Type B pancreatic cell (in vitro differentiated cells): ENCODE measurements around the gene TPSG1. TPM values are rescaled to one million over a fixed set of nuclear protein-coding genes. Genes with fewer than 3 reads are reported as not detected.
"Not testable (repeated sequence)": the region's sequence is repeated elsewhere in the genome, so short reads cannot be mapped to it uniquely, and the experiment has no call there.

Experiments used
- DNase-seq: peaks from one replicate; pipeline ENCODE4 v3.0.0; 2021; ENCODE audit warnings: mixed read lengths; ENCODE audit not compliant: unreplicated experiment; ENCODE audit errors: extremely low spot score
- H3K27ac Mint-ChIP-seq: 2 replicates; pipeline ENCODE4 v1.8.0; 2021; ENCODE audit warnings: mild to moderate bottlenecking, mixed read lengths
- H3K27me3 Mint-ChIP-seq: 2 replicates; pipeline ENCODE4 v1.8.0; 2021; ENCODE audit warnings: mixed read lengths
- H3K36me3 Mint-ChIP-seq: 2 replicates; pipeline ENCODE4 v1.8.0; 2021; ENCODE audit warnings: mixed read lengths
- H3K4me1 Mint-ChIP-seq: one replicate; pipeline ENCODE4 v1.8.0; 2021; ENCODE audit warnings: mixed read lengths; ENCODE audit not compliant: unreplicated experiment
- H3K4me3 Mint-ChIP-seq: 2 replicates; pipeline ENCODE4 v1.8.0; 2021; ENCODE audit warnings: mild to moderate bottlenecking, mixed read lengths
- H3K9me3 Mint-ChIP-seq: 2 replicates; pipeline ENCODE4 v1.8.0; 2021; ENCODE audit warnings: mixed read lengths
- CTCF ChIP-seq: fragments of 200-600 bp; sonication (generic); conservative IDR thresholded peaks from 2 replicates; pipeline ENCODE4 v1.5.0; 2021; ENCODE audit warnings: antibody characterized with exemption, mild to moderate bottlenecking
- total RNA-seq: library from RNA; stranded (reverse); gene quantifications from 2 replicates; pipeline ENCODE4 v1.2.1, GENCODE V29; 2021; ENCODE audit warnings: low replicate concordance

TPSG1 gene
- total RNA-seq, 1 donor from 2014 or later = not detected

GRCh38 chr16:1258225-1258600 is 33.1 kb upstream of the TPSG1 start:
- no peak for TF ChIP-seq CTCF
- H3K9me3 Mint-ChIP-seq = no peaks in the 10 kb centered on the region
- DNase-seq = no peak
- no peak overlapping the region for H3K27ac Mint-ChIP-seq
- no peaks in the 10 kb centered on the region for H3K36me3 Mint-ChIP-seq
- no peaks in the 10 kb centered on the region for H3K4me1 Mint-ChIP-seq
- H3K27me3 Mint-ChIP-seq = peaks cover 20% of the 10 kb centered on the region
- no peak overlapping the region for H3K4me3 Mint-ChIP-seq

GRCh38 chr16:1257561-1258224 is 32.6 kb upstream of the TPSG1 start:
- peak; percentile 71 for DNase-seq
- Mint-ChIP-seq H3K27me3 (peaks cover 20% of the 10 kb centered on the region), H3K4me1 (no peaks in the 10 kb centered on the region), H3K9me3 (no peaks in the 10 kb centered on the region), H3K4me3 (no peak overlapping the region), H3K36me3 (no peaks in the 10 kb centered on the region), H3K27ac (no peak overlapping the region)
- no peak for TF ChIP-seq CTCF

- H3K27ac Mint-ChIP-seq = peak overlapping the region; percentile 31
- TF ChIP-seq CTCF = no peak
- peaks cover 16% of the 10 kb centered on the region for H3K27me3 Mint-ChIP-seq
- H3K9me3 Mint-ChIP-seq = no peaks in the 10 kb centered on the region
- no peak overlapping the region for H3K4me3 Mint-ChIP-seq
- no peaks in the 10 kb centered on the region for H3K4me1 Mint-ChIP-seq
- H3K36me3 Mint-ChIP-seq = no peaks in the 10 kb centered on the region
- peak; percentile 68 for DNase-seq
Measured at GRCh38 chr16:1256874-1257322, 31.8 kb upstream of the TPSG1 start.

GRCh38 chr16:1256296-1256873 is 31.3 kb upstream of the TPSG1 start:
- H3K27me3 Mint-ChIP-seq = peaks cover 14% of the 10 kb centered on the region
- not testable (repeated sequence) for H3K4me1 Mint-ChIP-seq, DNase-seq, H3K4me3 Mint-ChIP-seq, H3K36me3 Mint-ChIP-seq, H3K9me3 Mint-ChIP-seq, H3K27ac Mint-ChIP-seq

- H3K27me3 Mint-ChIP-seq = peaks cover 10% of the 10 kb centered on the region
- DNase-seq, H3K9me3 Mint-ChIP-seq, H3K4me1 Mint-ChIP-seq, H3K4me3 Mint-ChIP-seq, H3K27ac Mint-ChIP-seq, H3K36me3 Mint-ChIP-seq: not testable (repeated sequence)
Measured at GRCh38 chr16:1255276-1256122, 30.4 kb upstream of the TPSG1 start, which contains the start of gene TPSD1. Gene TPSD1, plus strand, starts transcription at chr16:1256069. Its CDS starts 212 bp downstream, at chr16:1256281.

GRCh38 chr16:1254821-1255220 is 29.8 kb upstream of the TPSG1 start:
- H3K27me3 Mint-ChIP-seq, H3K4me3 Mint-ChIP-seq, H3K4me1 Mint-ChIP-seq, H3K9me3 Mint-ChIP-seq, H3K36me3 Mint-ChIP-seq, DNase-seq, H3K27ac Mint-ChIP-seq: not testable (repeated sequence)

GRCh38 chr16:1253701-1254364 is 28.8 kb upstream of the TPSG1 start:
- H3K27ac Mint-ChIP-seq, DNase-seq, H3K9me3 Mint-ChIP-seq, H3K36me3 Mint-ChIP-seq, H3K4me3 Mint-ChIP-seq, H3K27me3 Mint-ChIP-seq, H3K4me1 Mint-ChIP-seq: not testable (repeated sequence)

- DNase-seq, H3K4me3 Mint-ChIP-seq, H3K27ac Mint-ChIP-seq, H3K9me3 Mint-ChIP-seq, H3K36me3 Mint-ChIP-seq, H3K4me1 Mint-ChIP-seq: not testable (repeated sequence)
- H3K27me3 Mint-ChIP-seq = peaks cover 23% of the 10 kb centered on the region
Measured at GRCh38 chr16:1249031-1249755, 24.1 kb upstream of the TPSG1 start.

- H3K27ac Mint-ChIP-seq, H3K9me3 Mint-ChIP-seq, H3K4me3 Mint-ChIP-seq, H3K36me3 Mint-ChIP-seq, DNase-seq, H3K4me1 Mint-ChIP-seq: not testable (repeated sequence)
- H3K27me3 Mint-ChIP-seq = peaks cover 23% of the 10 kb centered on the region
Measured at GRCh38 chr16:1247903-1248537, 23.0 kb upstream of the TPSG1 start.
